Fibroblast of skin of right biceps (primary cell): Measurements from ENCODE around the gene DLK1.

Experiments
- DNase-seq: peaks from one replicate; pipeline ENCODE4 v3.0.0-alpha.2; 2013

The DLK1 gene

GRCh38 chr14:100726550-100727085 is at the start of gene DLK1:
Gene DLK1, plus strand, starts transcription at chr14:100726892. Its CDS starts 177 bp downstream, at chr14:100727069.
- no peak for DNase-seq

DNA sequence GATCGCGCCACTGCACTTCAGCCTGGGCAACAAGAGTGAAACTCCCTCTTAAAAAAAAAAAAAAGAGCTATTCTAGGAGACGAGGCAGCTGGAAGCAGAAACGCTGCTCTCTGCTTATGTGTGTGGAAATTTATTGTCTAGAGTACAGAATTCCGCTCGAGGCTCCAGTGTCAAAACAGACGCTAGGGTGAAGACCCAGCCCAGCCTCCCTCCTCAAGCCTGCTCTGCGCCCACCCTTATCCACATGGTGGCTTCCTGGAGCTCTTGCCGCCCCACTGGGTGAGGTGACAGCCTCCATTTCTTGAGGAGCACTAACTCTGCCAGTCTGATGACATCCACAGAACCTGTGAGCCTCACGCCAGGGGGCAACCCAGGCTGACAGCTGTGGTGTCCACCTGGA is 49.5 kb upstream of the DLK1 start:
- DNase-seq = no peak

DNA sequence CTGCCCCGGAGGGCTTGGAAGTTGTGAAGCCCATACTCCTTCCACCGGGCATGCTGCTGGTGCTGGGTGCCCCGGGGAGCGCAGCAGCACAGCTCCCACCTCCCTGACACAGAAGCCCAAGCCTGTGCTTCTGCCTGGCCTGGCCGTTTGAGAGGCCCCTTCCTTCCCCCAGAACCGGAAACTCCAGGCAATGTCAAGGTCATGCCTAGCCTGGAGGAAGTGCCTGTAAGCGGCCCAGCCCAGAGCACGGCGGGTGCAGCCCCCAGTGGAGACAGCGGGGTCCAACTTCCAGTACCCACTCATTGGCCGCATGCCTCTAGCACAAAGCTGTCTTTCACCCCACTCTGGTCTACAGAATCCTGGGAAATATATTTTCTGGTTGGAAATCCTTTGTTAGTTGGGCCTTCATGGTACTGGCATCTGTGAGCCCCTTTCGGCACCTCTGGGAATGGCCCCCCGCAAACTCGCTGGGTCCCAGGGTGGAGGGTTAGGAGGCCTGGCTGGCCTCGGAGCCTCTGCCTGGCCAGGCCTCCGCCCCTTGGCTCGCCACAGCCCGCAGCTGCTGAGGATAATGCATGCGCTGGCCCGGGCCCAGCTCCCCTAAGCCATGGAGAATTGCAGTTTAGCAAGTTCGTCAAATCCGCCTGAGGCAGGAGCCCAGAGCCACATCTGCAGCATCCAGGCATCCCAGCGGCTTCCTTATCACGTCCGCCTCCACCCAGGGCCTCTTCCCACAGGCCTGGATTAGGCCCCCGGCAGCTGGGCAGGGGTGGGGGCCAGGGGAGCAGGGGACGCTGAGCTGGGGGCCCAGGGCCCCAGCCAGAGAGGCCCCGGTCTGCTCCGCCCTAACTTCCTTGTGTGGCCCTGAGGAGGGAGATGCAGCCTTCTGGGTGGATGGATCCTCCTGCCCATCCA is 48.9 kb upstream of the DLK1 start:
- DNase-seq = peak; percentile 58

- DNase-seq = peak; percentile 30
Observed at GRCh38 chr14:100678469-100678828, 48.2 kb upstream of the DLK1 start.

GRCh38 chr14:100679153-100679552 is 47.5 kb upstream of the DLK1 start:
- DNase-seq = no peak

DNA sequence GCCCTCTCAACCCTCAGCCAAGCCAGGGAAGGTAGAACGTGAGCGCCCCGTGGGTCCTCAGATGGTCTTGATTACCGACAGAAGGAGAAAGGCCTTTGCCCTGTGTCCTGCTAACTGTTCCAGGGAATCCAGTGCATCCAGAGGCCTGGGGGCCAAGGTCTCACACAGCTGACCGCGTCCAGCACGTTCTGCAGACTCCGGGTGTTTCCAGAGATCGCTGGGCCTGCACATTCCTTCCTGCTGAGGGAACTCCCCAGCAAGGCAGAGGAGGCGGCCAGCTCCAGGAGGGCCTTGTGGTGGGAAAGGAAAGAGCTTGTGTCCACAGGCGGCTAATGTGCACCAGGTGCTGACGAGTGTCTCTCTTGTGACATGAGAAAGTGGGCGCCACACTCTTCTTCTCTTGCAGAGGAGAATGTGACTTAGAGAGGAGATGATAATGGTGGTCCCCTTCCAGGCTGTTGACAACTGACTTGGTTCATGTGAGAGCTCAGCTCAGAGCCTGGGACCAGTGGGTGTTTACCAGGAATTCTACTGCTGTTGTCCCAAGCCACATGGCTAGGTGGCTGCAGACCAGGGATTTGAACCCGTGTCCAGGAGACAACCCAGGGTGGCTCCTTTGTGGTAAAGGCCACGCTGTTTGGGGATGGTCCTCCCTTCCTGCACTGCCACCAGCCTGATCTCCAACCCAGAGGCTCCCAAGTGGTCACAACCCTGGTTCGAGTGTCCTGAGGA is 46.8 kb upstream of the DLK1 start:
- DNase-seq = peak; percentile 78

GRCh38 chr14:100680439-100681051 is 46.1 kb upstream of the DLK1 start:
- no peak for DNase-seq

- no peak for DNase-seq
Observed at GRCh38 chr14:100681111-100681510, 45.6 kb upstream of the DLK1 start.

- DNase-seq = no peak
Observed at GRCh38 chr14:100682749-100683148, 43.9 kb upstream of the DLK1 start.

- no peak for DNase-seq
Observed at GRCh38 chr14:100683578-100683977, 43.1 kb upstream of the DLK1 start.

DNA sequence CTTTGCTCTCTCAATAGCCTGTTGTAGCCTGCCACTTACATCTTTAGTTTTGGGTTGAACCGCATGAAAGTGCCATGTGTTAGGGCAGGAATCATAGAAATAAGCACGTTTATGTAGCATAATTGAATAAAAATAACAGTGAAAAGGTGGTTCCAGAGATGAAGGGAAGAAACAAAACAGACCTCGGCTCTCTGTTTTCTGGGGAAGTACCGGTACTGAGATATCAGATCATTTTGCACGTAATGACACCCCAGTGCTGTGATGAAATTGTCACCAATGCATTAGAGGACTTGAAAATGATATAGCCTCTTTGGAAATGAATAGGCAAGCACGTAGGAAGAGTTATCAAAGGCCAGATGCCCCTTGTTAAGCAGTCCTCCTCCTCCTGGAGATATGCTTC is 42.5 kb upstream of the DLK1 start:
- no peak for DNase-seq

DNA sequence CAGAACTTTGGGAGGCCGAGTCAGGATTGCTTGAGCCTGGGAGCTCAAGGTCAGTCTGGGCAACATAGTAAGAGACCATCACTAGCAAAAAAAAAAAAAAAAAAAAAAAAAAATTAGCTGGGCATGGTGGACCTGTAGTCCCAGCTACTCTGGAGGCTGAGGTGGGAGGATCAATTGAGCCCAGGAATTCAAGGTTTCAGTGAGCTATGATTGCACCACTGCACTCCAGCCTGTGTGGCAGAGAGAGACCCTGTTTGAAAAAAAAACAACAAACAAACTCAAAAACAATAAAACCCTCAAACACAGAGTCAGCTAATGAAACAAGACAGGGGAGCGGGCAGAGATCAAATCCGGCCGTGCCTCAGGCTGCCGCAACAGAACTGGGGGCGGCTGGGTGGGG is 41.7 kb upstream of the DLK1 start:
- no peak for DNase-seq

DNA sequence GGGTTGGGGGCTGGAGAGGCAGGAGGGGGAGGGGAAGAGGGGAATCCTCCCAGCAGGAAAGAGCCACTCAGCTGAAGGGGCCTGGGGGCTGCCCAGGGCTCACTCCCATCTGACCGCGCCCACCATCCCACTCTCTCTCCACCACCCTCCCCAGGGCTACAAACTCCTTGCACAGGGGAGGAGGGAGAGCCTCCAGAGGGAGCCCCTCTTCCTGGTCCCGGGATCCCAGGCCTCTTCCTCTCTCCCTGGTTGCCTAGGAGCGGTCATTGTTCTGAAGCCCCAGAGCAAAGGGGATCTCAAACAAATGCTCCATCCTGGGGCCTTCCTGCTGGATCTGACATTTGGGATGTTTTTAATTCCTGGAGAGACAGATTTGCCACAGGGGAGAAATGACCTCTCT is 39.8 kb upstream of the DLK1 start:
- no peak for DNase-seq

DNA sequence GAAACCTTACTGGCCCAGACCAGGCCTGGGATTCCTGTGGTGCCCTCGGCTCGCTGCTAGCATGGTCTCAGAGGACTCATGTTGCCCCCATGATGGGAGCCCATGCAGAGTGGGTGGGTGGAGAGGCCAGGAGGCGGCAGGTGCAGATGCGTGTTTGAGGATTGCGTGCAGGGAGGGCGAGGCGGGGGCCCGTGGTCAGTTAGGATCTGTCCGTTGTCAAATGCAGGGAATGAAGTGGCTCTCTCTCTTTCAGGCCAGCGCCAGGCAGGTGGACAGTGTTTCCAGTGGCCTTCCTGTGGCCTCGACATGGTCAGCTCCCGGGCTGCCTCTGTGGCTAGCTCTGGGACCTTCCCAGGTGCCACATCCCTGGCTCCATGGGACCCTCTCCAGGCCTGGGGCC is 39.3 kb upstream of the DLK1 start:
- no peak for DNase-seq

GRCh38 chr14:100688051-100688450 is 38.6 kb upstream of the DLK1 start:
- DNase-seq = no peak

DNA sequence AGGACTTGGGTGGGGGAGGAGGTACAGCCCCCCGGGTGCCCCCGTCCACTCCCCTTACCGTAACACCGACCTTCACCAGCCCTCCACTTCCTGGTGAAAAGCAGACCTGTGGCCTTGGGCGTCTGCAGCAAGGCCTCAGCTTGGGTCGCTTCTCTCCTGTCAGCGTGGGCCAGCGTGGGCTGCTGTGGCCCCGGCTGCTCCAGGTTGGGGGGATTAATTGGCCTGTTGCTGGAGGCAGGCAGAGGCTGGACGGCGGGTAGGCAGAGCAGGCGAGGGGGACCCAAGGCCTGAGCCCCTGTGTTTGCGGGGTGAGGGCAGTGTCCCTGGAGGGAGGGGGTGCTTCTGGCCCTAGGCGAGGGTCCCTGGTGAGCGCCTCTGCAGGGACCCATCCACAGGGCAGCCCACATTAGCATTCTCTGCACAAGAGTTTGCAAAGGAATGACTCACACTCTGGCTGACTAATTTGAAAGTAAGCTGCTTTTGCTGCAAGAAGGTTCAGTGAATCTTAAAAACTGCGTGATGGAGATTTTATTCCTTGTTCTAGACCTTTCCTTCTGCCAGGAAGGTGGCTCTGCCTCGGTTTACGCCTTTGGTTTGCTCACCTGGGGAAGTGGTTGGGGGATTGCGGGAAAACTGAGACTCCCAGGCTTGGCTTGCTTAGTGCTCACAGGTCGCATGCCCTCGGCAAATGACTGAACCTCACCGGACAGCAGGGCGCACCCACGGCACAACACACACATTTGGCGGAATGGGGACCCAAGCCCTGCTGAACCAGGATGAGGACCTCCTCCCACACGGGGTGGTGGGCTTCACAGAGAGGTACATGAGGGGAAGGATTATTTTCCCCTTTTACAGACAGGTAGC is 37.9 kb upstream of the DLK1 start:
- peak; percentile 79 for DNase-seq

GRCh38 chr14:100690672-100691071 is 36.0 kb upstream of the DLK1 start:
- DNase-seq = no peak

DNA sequence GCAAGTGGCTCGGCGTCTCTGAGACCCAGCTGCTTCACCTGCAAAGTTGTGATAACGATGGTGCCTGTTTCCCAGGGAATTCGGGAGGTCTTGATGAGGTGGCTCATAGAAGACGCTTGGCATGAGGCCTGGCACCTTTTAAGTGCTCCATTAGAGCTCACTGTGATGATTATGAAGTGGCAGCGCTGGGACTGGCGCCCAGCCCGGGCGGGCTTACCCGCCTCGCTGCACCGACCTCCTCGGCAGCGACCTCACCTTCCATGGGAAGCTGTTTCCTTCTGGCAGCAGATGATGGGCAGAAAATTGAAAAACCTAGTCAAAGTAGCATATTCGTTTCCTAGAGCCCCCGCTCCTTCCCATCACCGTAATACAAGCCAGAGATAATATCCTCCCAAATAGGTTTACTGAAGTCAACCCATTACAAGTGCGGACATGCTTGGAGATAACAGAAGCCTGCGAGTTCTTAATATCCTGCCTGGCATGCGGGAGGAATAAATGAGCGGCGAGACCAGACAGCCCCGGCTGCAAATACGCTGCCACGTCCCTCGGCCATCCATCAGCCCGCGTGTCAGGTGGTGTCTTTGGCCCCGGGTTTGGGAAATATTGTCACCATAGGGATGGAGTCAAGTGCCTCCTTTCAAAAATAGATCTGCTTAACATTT is 35.2 kb upstream of the DLK1 start:
- no peak for DNase-seq

GRCh38 chr14:100692256-100692655 is 34.4 kb upstream of the DLK1 start:
- peak; percentile 27 for DNase-seq

DNA sequence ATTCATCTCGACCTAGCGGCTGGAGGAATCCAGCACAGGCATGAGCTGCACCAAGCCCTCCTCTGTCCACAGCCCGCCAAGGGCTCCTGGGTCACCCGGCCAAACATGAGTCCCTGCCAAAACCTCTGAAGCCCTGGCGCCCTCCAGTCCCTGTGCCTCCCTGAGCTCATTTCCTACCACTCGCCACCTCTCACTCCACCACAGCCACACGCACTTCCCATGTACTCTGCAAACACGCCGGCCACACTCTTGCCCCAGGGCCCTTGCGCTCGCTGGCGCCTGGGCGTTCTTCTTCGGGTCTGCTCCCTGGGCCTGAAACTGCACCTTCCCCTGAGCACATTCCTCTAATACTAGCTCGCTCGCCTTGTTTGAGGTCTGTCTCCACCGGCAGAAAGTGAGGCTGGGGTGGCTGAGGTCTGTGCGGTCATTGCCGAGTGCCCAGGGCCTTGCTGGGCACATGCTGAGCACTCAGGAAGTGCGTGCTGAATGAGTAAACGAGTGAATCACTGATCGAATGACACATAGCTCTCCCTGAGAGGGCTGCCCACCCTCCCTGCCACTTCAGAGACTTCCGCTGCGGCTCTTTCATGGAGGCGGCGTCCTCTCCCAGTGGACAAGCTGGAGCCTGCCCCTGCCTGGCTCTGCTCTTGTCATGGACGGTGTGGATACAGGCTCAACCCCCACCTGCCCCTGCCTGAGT is 33.7 kb upstream of the DLK1 start:
- peak; percentile 91 for DNase-seq

DNA sequence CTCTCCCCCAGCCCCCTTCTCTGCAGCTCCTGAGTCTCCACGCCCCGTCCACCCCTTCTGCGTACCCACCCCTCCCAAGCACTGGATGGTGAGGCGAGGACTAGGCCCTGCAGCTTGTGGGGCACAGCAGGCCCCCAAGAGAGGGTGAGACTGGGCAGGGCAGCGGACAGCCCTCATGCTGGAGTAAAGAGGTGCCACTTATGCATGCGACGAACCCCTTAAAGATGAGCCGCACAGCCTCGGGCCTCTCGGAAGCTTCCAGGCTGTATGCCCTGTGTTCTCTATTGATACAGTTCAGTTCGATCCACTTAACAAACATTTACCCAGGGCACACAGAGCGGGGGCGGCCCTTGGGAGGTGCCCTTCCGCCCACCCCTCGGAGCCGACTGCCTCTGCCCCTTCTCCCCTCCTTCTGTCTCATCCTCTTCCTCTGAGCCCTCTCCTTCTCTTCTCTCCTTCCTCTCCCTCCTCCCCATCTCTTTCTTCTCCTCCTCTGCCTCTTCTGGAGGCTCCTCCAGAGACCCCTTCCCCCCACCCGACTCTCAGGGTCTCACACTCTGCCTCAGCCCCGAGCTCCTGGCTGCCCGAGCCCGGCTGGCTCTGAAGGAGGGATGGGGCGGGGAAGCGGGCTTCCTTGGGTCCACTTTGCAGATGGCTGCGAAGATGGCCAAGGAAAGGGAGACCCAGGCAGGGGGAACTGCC is 32.7 kb upstream of the DLK1 start:
- no peak for DNase-seq
